GM19463 (cell line): ENCODE data around the gene MLLT3.
"Not testable (repeated sequence)": the region's sequence is repeated elsewhere in the genome, so short reads cannot be mapped to it uniquely, and the experiment has no call there.

Experiments
- ATAC-seq: cut with Tn5 transposase; IDR thresholded peaks from one replicate; pipeline ENCODE4 v1.9.1; 2021; ENCODE audit warnings: mild to moderate bottlenecking, moderate library complexity; ENCODE audit not compliant: unreplicated experiment

The MLLT3 gene

DNA sequence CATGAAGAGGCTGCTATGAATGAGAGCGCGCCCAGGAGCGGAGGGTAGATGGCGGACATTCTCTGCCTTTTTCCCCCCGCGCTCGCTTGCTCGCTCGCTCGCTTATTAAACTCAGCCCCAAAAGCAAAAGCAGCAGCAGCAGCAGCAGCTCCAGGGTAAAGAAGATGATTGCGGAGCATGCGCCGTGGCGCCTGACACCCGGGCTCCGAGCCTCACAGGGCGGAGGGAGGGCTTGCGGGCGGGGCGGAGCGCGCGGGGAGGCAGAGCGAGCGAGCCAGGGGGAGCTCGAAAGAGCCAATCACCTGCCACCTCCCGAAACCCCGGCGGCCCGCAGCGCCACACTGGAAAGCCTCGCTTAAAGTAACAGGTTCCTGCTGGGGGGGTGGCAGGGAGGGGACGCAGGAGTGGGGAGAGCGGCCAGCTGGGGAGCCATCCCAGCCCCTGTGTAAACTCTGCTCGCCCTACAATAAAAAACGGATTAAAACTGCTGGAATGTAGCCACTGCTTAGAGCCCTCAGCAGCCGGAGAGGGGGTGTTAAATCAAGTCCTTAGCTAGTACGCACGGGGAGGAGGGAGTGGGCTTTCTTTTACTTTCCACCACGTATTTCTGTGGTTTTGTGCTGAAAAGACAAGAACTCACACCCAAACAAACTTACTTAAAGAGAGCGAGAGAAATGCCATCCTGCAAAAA lies at the start of gene MLLT3:
Gene MLLT3 (minus strand): TSS at position 170 of the 691 bp plus-strand sequence.
- peak; percentile 77 for ATAC-seq

- ATAC-seq: no peak
Measured at GRCh38 chr9:20671635-20672034, 49.3 kb upstream of the MLLT3 start.

GRCh38 chr9:20670395-20670794 lies 48.1 kb upstream of the MLLT3 start:
- no peak for ATAC-seq

DNA sequence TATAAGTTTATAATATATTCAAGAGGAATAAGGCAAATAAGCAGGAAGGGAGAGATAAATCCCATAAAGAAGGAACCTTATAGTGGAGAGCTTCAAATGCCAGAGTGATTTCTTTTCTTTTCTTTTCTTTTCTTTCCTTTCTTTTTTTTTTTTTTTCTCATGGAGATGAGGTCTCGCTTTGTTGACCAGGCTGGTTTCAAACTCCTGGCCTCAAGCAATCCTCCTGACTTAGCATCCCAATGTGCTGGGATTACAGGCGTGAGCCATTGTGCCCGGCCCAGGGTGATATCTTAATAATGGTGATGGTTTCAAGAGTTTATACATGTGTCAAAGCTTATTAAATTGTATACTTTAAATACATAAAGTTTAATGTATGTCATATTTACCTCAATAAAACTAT lies 42.2 kb upstream of the MLLT3 start:
- ATAC-seq: no peak

GRCh38 chr9:20663133-20663532 lies 40.8 kb upstream of the MLLT3 start:
- ATAC-seq: no peak

GRCh38 chr9:20662156-20662555 lies 39.9 kb upstream of the MLLT3 start:
- no peak for ATAC-seq

DNA sequence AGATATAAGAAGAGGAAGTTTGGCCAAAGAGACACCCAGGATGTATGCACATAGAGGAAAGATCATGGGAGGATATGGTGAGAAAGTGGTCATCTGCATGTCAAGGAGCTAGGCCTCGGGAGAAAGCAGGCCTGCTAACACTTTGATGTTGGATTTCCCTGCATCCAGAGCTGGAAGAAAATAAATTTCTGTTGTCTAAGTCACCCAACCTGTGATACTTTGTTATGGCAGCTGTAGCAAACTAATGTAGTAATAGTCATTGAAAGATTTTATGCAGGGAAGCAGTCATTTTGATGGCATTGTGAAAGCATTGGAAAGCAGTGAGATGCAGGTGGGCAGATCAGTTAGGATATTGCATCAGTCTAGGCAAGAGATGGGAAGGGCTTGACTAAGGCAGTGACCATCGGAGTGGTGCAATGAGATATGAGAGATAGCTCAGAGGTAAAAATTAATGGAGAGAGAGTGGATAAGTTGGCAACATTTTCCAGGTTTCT lies 37.2 kb upstream of the MLLT3 start:
- ATAC-seq: no peak

DNA sequence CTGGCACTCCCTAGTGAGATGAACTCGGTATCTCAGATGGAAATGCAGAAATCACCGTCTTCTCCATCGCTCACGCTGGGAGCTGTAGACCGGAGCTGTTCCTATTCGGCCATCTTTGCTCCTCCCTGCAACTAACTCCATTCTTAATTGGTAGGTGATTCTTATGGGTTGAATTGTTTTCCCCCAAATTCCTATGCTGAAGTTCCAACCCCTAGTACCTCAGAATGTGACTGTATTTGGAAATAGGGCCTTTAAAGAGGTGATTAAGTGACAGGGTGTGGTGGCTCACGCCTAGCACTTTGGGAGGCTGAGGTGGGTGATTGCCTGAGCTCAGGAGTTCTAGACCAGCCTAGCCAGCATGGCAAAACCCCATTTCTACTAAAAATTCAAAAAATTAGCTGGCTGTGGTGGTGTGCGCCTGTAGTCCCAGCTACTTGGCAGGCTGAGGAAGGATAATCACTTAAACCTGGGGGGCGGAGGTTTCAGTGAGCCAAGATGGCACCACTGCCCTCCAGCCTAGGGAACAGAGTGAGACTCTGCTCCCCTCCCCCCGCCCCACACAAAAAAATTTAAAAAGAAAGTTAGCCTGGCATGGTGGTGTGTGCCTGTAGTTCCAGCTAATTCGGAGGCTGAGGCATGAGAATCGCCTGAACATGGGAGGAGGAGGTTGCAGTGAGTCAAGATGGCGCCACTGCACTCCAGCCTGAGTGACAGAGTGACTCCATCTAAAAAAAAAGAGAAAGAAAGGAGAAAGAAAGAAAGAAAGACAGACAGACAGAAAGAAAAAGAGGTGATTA lies 36.6 kb upstream of the MLLT3 start:
- ATAC-seq: no peak

DNA sequence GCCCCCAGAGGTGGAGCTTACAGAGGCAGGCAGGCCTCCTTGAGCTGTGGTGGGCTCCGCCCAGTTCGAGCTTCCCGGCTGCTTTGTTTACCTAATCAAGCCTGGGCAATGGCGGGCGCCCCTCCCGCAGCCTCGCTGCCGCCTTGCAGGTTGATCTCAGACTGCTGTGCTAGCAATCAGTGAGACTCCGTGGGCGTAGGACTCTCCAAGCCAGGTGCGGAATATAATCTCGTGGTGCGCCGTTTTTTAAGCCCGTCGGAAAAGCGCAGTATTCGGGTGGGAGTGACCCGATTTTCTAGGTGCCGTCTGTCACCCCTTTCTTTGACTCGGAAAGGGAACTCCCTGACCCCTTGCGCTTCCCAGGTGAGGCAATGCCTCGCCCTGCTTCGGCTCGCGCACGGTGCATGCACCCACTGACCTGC lies 36.0 kb upstream of the MLLT3 start:
- not testable (repeated sequence) for ATAC-seq

- no peak for ATAC-seq
Measured at GRCh38 chr9:20651939-20652338, 29.6 kb upstream of the MLLT3 start.

- no peak for ATAC-seq
Measured at GRCh38 chr9:20650750-20651299, 28.5 kb upstream of the MLLT3 start.

- no peak for ATAC-seq
Measured at GRCh38 chr9:20650313-20650712, 28.0 kb upstream of the MLLT3 start.

- no peak for ATAC-seq
Measured at GRCh38 chr9:20649381-20649780, 27.1 kb upstream of the MLLT3 start.

- ATAC-seq: no peak
Measured at GRCh38 chr9:20646656-20647055, 24.4 kb upstream of the MLLT3 start.

DNA sequence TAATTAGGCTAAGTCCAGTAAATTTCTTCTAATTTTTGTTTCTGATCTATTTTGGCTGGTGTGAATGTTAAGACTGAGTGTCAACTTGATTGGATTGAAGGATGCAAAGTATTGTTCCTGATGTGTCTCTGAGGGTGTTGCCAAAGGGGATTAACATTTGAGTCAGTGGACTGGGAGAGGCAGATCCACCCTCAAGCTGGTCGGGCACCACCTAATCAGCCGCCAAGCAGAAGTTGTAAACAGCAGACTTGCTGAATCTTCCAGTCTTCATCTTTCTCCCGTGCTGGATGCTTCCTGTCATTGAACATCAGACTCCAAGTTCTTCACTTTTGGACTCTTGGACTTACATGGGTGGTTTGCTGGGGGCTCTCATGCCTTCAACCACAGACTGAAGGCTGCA lies 21.4 kb upstream of the MLLT3 start:
- no peak for ATAC-seq

DNA sequence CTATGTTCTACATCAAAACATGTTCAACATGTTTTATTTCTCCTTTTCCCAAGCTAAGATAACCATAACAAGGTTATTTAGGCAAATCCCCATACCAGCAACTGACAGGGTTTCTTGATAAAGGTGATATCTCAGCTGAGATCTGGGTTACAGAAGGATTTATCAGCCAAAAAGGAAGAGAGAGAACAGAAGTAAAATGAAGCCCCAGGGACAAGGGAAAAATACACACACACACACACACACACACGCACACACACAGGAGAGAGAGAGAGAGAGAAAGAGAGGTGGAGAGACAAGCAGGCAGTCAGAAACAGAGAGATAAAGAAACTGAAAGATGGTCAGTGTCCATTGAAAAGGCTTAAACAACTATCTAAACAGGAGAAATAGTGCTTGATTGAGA lies 19.7 kb upstream of the MLLT3 start:
- no peak for ATAC-seq

GRCh38 chr9:20640331-20641187 lies 18.3 kb upstream of the MLLT3 start:
- peak; percentile 91 for ATAC-seq

- no peak for ATAC-seq
Measured at GRCh38 chr9:20636888-20637440, 14.7 kb upstream of the MLLT3 start.

GRCh38 chr9:20634895-20635294 lies 12.6 kb upstream of the MLLT3 start:
- no peak for ATAC-seq

DNA sequence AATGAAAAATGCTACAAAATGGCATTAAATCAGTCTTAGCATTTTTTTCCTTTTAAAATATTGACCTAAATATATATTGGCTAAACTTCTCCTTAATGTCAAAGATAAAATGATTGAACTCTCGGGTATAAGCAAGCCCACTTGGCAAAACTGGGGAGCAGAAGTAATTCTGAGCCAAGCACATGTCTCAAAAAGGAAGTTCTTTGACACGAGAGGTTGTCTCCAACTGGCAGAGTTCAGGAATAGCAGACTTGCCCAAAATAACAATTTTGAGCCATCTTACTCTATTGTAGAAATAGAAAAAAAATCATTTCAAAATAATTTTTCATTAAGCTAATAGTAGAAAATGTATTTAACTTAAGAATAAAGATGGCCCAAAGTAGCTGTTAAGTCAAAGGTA lies 10.4 kb upstream of the MLLT3 start:
- ATAC-seq: no peak
